ENCODE results near the gene CHCHD10.

The CHCHD10 gene

GRCh38 chr22:23777776-23778576, 10.2 kb upstream of the CHCHD10 start:
- H3K4me1 ChIP-seq (ENCODE audit: control insufficient read depth in 1 of 2, insufficient read depth in 2 of 2, low read length in 2 of 2), result peaks cover 10 to 32% of the 10 kb centered on the region in 2 donors
- H3K27me3 ChIP-seq (ENCODE audit: low read depth, low read length), result no peaks in the 10 kb centered on the region
- no peaks in the 10 kb centered on the region for H3K9me3 ChIP-seq (ENCODE audit: control insufficient read depth in 1 of 2, low read length in 2 of 2)
- no peak overlapping the region for H3K4me3 ChIP-seq (ENCODE audit: low read depth in 1 of 2, low read length in 2 of 2)
- no peak overlapping the region for H3K27ac ChIP-seq (ENCODE audit: low read length)
- no peaks in the 10 kb centered on the region for H3K36me3 ChIP-seq (ENCODE audit: control insufficient read depth in 1 of 2, insufficient read depth in 2 of 2, low read length in 2 of 2)

- no peaks in the 10 kb centered on the region for H3K27me3 ChIP-seq (ENCODE audit: low read depth, low read length)
- H3K4me1 ChIP-seq (ENCODE audit: control insufficient read depth in 1 of 2, insufficient read depth in 2 of 2, low read length in 2 of 2), result peaks cover 10 to 42% of the 10 kb centered on the region in 2 donors
- H3K9me3 ChIP-seq (ENCODE audit: control insufficient read depth in 1 of 2, low read length in 2 of 2), result no peaks in the 10 kb centered on the region
- H3K36me3 ChIP-seq (ENCODE audit: control insufficient read depth in 1 of 2, insufficient read depth in 2 of 2, low read length in 2 of 2), result no peaks in the 10 kb centered on the region
- no peak overlapping the region for H3K27ac ChIP-seq (ENCODE audit: low read length)
- no peak overlapping the region for H3K4me3 ChIP-seq (ENCODE audit: low read depth in 1 of 2, low read length in 2 of 2)
These were observed 8.1 kb upstream of the CHCHD10 start for GRCh38 chr22:23775779-23776375.

DNA sequence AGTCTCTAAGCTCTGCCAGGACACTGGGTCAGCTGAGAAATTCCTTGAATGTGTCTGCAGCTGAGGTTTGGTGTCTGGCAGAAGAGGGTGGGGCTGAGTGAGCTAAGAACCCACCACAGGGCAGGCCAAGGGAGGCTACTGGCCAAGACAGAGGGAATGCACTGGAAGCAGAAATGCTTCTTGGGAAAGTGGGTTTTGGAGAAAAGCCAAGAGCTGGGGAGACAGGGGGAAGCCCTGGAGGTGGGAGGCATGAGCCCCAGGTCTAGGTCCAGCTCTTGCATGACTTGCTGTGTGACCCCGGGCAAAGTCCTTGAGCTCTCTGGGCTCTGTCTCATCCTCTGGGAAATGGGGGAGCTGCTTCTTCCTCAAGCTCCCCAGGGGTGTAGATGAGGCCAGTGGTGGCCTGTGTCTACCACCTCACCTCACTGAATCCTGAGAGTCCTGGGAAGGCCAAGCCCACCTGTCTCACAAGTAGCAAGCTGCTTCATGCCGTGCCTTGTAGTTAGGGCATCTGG, 7.2 kb upstream of the CHCHD10 start:
- no peaks in the 10 kb centered on the region for H3K27me3 ChIP-seq (ENCODE audit: low read depth, low read length)
- peaks cover 10 to 42% of the 10 kb centered on the region in 2 donors for H3K4me1 ChIP-seq (ENCODE audit: control insufficient read depth in 1 of 2, insufficient read depth in 2 of 2, low read length in 2 of 2)
- H3K27ac ChIP-seq (ENCODE audit: low read length), result no peak overlapping the region
- no peaks in the 10 kb centered on the region for H3K9me3 ChIP-seq (ENCODE audit: control insufficient read depth in 1 of 2, low read length in 2 of 2)
- H3K36me3 ChIP-seq (ENCODE audit: control insufficient read depth in 1 of 2, insufficient read depth in 2 of 2, low read length in 2 of 2), result no peaks in the 10 kb centered on the region
- no peak overlapping the region for H3K4me3 ChIP-seq (ENCODE audit: low read depth in 1 of 2, low read length in 2 of 2)

GRCh38 chr22:23774114-23774921, 6.5 kb upstream of the CHCHD10 start:
- Histone ChIP-seq H3K9me3 (ENCODE audit: control insufficient read depth in 1 of 2, low read length in 2 of 2) (no peaks in the 10 kb centered on the region), H3K36me3 (ENCODE audit: control insufficient read depth in 1 of 2, insufficient read depth in 2 of 2, low read length in 2 of 2) (no peaks in the 10 kb centered on the region), H3K27ac (ENCODE audit: low read length) (no peak overlapping the region), H3K4me3 (ENCODE audit: low read depth in 1 of 2, low read length in 2 of 2) (no peak overlapping the region), H3K27me3 (ENCODE audit: low read depth, low read length) (no peaks in the 10 kb centered on the region), H3K4me1 (ENCODE audit: control insufficient read depth in 1 of 2, insufficient read depth in 2 of 2, low read length in 2 of 2) (peaks cover 10 to 44% of the 10 kb centered on the region in 2 donors)

DNA sequence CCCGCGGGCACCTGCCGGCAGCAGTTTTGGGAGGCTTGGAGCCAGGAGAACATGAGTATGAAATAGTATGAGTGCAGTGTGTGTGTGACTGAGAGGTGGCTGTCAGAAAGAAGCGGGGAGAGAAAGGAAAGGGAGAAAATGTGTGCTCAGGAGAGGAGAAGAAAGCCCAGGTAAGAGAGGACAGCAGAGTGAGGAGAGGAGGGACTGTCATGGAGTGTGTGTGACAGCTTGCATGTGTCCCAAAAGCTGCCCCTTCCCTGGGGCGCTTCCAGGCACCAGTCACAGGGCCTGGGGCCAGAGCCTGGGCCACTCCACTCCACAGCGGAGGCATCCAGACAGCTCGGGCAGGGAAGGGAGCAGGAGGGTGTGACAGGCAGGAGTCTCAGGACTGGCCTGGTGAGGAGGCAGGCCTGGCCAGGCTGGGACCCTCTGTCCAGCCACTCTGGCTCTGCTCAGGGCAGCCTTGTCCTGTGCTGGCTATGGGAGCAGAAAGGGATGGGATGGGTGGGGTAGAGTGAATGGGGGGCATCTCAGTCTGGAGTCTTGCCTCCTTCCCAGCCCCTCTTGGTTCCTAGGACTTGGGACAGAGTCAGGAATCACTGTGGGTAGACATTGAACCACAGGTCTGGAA, 5.8 kb upstream of the CHCHD10 start:
- Histone ChIP-seq H3K27me3 (ENCODE audit: low read depth, low read length) (no peaks in the 10 kb centered on the region), H3K27ac (ENCODE audit: low read length) (no peak overlapping the region), H3K4me1 (ENCODE audit: control insufficient read depth in 1 of 2, insufficient read depth in 2 of 2, low read length in 2 of 2) (peaks cover 10 to 50% of the 10 kb centered on the region in 2 donors), H3K36me3 (ENCODE audit: control insufficient read depth in 1 of 2, insufficient read depth in 2 of 2, low read length in 2 of 2) (no peaks in the 10 kb centered on the region), H3K9me3 (ENCODE audit: control insufficient read depth in 1 of 2, low read length in 2 of 2) (no peaks in the 10 kb centered on the region), H3K4me3 (ENCODE audit: low read depth in 1 of 2, low read length in 2 of 2) (peak overlapping the region; percentile 42 to 68)

DNA sequence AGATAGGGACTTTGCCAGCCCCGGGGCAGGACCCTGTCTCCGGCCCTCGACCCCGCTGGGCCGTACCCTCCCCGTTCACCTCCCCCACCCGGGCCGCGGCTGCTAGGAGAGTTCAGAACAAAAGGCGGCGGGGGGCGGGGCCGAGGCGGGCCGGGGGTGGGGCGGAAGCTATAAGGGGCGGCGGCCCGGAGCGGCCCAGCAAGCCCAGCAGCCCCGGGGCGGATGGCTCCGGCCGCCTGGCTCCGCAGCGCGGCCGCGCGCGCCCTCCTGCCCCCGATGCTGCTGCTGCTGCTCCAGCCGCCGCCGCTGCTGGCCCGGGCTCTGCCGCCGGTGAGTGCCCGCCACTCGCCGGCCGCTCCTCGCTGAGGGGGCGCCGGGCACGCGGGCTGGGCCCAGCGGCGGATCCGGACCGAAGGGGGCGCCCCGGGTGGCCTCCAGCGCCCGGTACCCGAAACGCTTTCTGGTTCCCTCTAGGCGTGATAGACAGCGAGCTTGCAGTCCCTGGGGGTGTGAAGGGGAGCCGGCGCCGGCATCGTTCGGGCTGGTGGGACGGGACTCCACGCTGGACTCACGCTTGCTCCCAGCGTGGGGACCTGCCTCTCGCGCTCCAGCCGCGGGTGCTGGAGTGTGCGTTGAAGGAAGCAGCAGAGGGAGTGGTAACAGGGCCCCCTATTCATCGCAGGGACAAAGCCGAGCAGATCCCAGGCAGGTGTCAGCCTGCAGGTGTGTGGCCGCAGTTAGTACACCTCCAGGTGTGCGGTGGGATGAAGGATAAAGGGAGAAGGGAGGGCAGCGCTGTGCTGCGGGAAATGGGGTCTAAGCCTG, 5.1 kb upstream of the CHCHD10 start, which contains the start of gene MMP11:
TSS of gene MMP11 (plus strand) at position 201 of the 825 bp plus-strand sequence. CDS start at position 223, 22 bp downstream.
- Histone ChIP-seq H3K27me3 (ENCODE audit: low read depth, low read length) (no peaks in the 10 kb centered on the region), H3K36me3 (ENCODE audit: control insufficient read depth in 1 of 2, insufficient read depth in 2 of 2, low read length in 2 of 2) (no peaks in the 10 kb centered on the region), H3K4me1 (ENCODE audit: control insufficient read depth in 1 of 2, insufficient read depth in 2 of 2, low read length in 2 of 2) (peaks cover 10 to 46% of the 10 kb centered on the region in 2 donors), H3K27ac (ENCODE audit: low read length) (no peak within 1 kb of the TSS), H3K9me3 (ENCODE audit: control insufficient read depth in 1 of 2, low read length in 2 of 2) (no peaks in the 10 kb centered on the region), H3K4me3 (ENCODE audit: low read depth in 1 of 2, low read length in 2 of 2) (peak within 1 kb of the TSS; percentile 42 to 68)

DNA sequence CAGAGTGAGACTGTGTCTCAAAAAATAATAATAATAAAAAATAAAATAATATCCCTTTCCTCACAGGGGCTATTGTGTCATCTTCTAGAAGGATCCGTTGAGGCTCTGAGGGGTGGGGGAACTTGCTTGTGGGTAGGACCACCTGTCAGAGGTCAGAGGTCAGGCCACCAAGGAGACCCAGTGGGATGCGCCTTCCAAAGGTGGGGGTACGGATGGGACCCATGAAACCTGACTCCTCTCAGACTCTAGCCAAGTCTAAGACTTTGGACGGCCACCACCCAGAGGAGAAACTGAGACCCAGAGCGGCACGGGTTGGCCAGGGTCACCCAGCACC, 4.5 kb upstream of the CHCHD10 start:
- Histone ChIP-seq H3K4me1 (ENCODE audit: control insufficient read depth in 1 of 2, insufficient read depth in 2 of 2, low read length in 2 of 2) (peaks cover 10 to 41% of the 10 kb centered on the region in 2 donors), H3K9me3 (ENCODE audit: control insufficient read depth in 1 of 2, low read length in 2 of 2) (no peaks in the 10 kb centered on the region), H3K4me3 (ENCODE audit: low read depth in 1 of 2, low read length in 2 of 2) (peak overlapping the region; percentile 42 to 50), H3K27ac (ENCODE audit: low read length) (no peak overlapping the region), H3K36me3 (ENCODE audit: control insufficient read depth in 1 of 2, insufficient read depth in 2 of 2, low read length in 2 of 2) (no peaks in the 10 kb centered on the region), H3K27me3 (ENCODE audit: low read depth, low read length) (no peaks in the 10 kb centered on the region)

GRCh38 chr22:23769321-23769965, 1.7 kb upstream of the CHCHD10 start:
- no peaks in the 10 kb centered on the region for H3K27me3 ChIP-seq (ENCODE audit: low read depth, low read length)
- no peaks in the 10 kb centered on the region for H3K9me3 ChIP-seq (ENCODE audit: control insufficient read depth in 1 of 2, low read length in 2 of 2)
- H3K27ac ChIP-seq (ENCODE audit: low read length), result no peak overlapping the region
- H3K36me3 ChIP-seq (ENCODE audit: control insufficient read depth in 1 of 2, insufficient read depth in 2 of 2, low read length in 2 of 2), result peaks cover 0 to 4% of the 10 kb centered on the region in 2 donors
- H3K4me1 ChIP-seq (ENCODE audit: control insufficient read depth in 1 of 2, insufficient read depth in 2 of 2, low read length in 2 of 2), result peaks cover 3 to 58% of the 10 kb centered on the region in 2 donors
- H3K4me3 ChIP-seq (ENCODE audit: low read depth in 1 of 2, low read length in 2 of 2), result no peak overlapping the region

- peak overlapping the region; percentile 84 for H3K27ac ChIP-seq (ENCODE audit: low read length)
- H3K4me1 ChIP-seq (ENCODE audit: control insufficient read depth in 1 of 2, insufficient read depth in 2 of 2, low read length in 2 of 2), result peaks cover 0 to 57% of the 10 kb centered on the region in 2 donors
- peaks cover 0 to 4% of the 10 kb centered on the region in 2 donors for H3K36me3 ChIP-seq (ENCODE audit: control insufficient read depth in 1 of 2, insufficient read depth in 2 of 2, low read length in 2 of 2)
- H3K9me3 ChIP-seq (ENCODE audit: control insufficient read depth in 1 of 2, low read length in 2 of 2), result no peaks in the 10 kb centered on the region
- H3K4me3 ChIP-seq (ENCODE audit: low read depth in 1 of 2, low read length in 2 of 2), result peak overlapping the region; percentile 77 to 90
- H3K27me3 ChIP-seq (ENCODE audit: low read depth, low read length), result no peaks in the 10 kb centered on the region
These were observed 484 bp downstream of the CHCHD10 start for GRCh38 chr22:23767303-23767672.

Data from muscle layer of duodenum (tissue), 2 donors.